Glomerular endothelial cell (primary cell): Measurements from ENCODE around the gene ANKZF1. TPM values are rescaled to one million over a fixed set of nuclear protein-coding genes. Genes with fewer than 3 reads are reported as not detected.
"Not testable (repeated sequence)": the region's sequence is repeated elsewhere in the genome, so short reads cannot be mapped to it uniquely, and the experiment has no call there.

Experiments
- DNase-seq: peaks from one replicate; pipeline ENCODE4 v3.0.0-alpha.2; 2011; ENCODE audit warnings: low read depth, low spot score; ENCODE audit errors: extremely low read depth
- total RNA-seq: library from RNA; depleted of rRNA; stranded (reverse); fragments of >200 nt; gene quantifications from 2 replicates; pipeline ENCODE4 v1.2.3, GENCODE V29; 2015

The ANKZF1 gene
- total RNA-seq: 19.1 and 32.2 TPM in 2 replicates

- peak; percentile 76 for DNase-seq
Measured at GRCh38 chr2:219229305-219230058, at the start of gene ANKZF1, which contains the start of gene ATG9A. ANKZF1 (plus strand) TSS chr2:219229806; CDS start chr2:219230258, 452 bp downstream. ATG9A (minus strand) TSS chr2:219229636; CDS start chr2:219228024, 1,612 bp downstream.

GRCh38 chr2:219180961-219181360 is 48.6 kb upstream of the ANKZF1 start:
- DNase-seq: no peak

GRCh38 chr2:219181531-219181930 is 48.1 kb upstream of the ANKZF1 start:
- no peak for DNase-seq

- DNase-seq: no peak
Measured at GRCh38 chr2:219182331-219183150, 47.1 kb upstream of the ANKZF1 start.

- DNase-seq: no peak
Measured at GRCh38 chr2:219183151-219183772, 46.3 kb upstream of the ANKZF1 start.

GRCh38 chr2:219184121-219184520 is 45.5 kb upstream of the ANKZF1 start:
- DNase-seq: no peak

GRCh38 chr2:219186754-219187456 is 42.7 kb upstream of the ANKZF1 start:
- DNase-seq: no peak

- DNase-seq: no peak
Measured at GRCh38 chr2:219197388-219197787, 32.2 kb upstream of the ANKZF1 start.

- no peak for DNase-seq
Measured at GRCh38 chr2:219198974-219199373, 30.6 kb upstream of the ANKZF1 start.

GRCh38 chr2:219199470-219200211 is 30.0 kb upstream of the ANKZF1 start:
- no peak for DNase-seq

- DNase-seq: not testable (repeated sequence)
Measured at GRCh38 chr2:219200502-219201326, 28.9 kb upstream of the ANKZF1 start.

GRCh38 chr2:219201331-219201730 is 28.3 kb upstream of the ANKZF1 start:
- not testable (repeated sequence) for DNase-seq

GRCh38 chr2:219204425-219205164 is 25.0 kb upstream of the ANKZF1 start:
- no peak for DNase-seq

GRCh38 chr2:219205165-219205538 is 24.5 kb upstream of the ANKZF1 start:
- DNase-seq: no peak

GRCh38 chr2:219205981-219206327 is 23.7 kb upstream of the ANKZF1 start:
- no peak for DNase-seq

GRCh38 chr2:219206328-219207133 is 23.1 kb upstream of the ANKZF1 start, which contains the start of gene ZFAND2B:
ZFAND2B (plus strand) TSS chr2:219206782; CDS start chr2:219206988, 206 bp downstream.
- no peak for DNase-seq

GRCh38 chr2:219207134-219207883 is 22.3 kb upstream of the ANKZF1 start:
- DNase-seq: no peak
